H7 (cell line): ENCODE results near the gene S100A13. TPM values are rescaled to one million over a fixed set of nuclear protein-coding genes. Genes with fewer than 3 reads are reported as not detected.
A peak's percentile ranks its signal among the peaks of the same experiment; 100 is the strongest.
"Not testable (repeated sequence)": the region's sequence is repeated elsewhere in the genome, so short reads cannot be mapped to it uniquely, and the experiment has no call there.

Experiments
- DNase-seq: peaks from one replicate; pipeline ENCODE4 v3.0.0; 2012
- H3K27me3 ChIP-seq: 2 replicates; pipeline ENCODE4 v1.6.0; 2011; ENCODE audit warnings: mild to moderate bottlenecking, low read length; ENCODE audit not compliant: control insufficient read depth, insufficient read depth
- H3K36me3 ChIP-seq: replicated peaks from 2 replicates; pipeline ENCODE4 v1.5.1; 2011; ENCODE audit warnings: low read length; ENCODE audit not compliant: control insufficient read depth, insufficient read depth
- H3K4me3 ChIP-seq: 2 replicates; pipeline ENCODE4 v1.5.1; 2011; ENCODE audit warnings: low read depth, mild to moderate bottlenecking, control low read depth, low read length, moderate library complexity; ENCODE audit not compliant: insufficient read depth
- total RNA-seq: library from RNA; depleted of rRNA; stranded (reverse); fragments of >200 nt; shearing (Covaris generic); gene quantifications from 2 replicates; pipeline ENCODE4 v1.2.3, GENCODE V29; 2014

The S100A13 gene
- total RNA-seq, 1 experiment from 2014 or later: 93.2 TPM

- H3K27me3 ChIP-seq: no peaks in the 10 kb centered on the region
- peak; percentile 96 for DNase-seq
Measured at GRCh38 chr1:153658400-153659174, 31.3 kb upstream of the S100A13 start, which contains the start of gene SNAPIN. SNAPIN (plus strand) TSS chr1:153658703; CDS start chr1:153658744, 41 bp downstream.

DNA sequence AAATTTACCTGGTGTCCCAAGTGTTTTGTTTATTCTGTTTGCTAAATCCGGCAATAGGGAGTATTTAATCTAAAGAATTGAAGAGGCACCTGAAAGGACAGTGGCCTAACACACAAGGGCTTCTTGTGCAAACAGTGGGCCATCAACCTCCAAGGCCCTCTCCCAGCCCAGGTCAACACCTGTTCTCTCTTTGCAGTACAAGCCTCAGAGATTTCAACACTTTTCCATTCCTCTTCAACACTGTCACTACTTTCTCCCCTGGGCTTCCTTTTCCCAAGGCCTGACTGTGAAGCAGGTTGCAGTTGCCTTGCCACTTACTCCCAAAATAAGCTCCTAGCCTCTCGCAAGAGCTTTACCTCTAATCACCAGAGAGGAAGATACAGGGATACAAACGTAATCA lies 28.0 kb upstream of the S100A13 start:
- H3K4me3 ChIP-seq: no peak overlapping the region
- DNase-seq: no peak
- H3K27me3 ChIP-seq: no peaks in the 10 kb centered on the region
- H3K36me3 ChIP-seq: no peaks in the 10 kb centered on the region

More at GRCh38 chr1:153658400-153659174, 31.3 kb upstream of the S100A13 start, which contains the start of gene SNAPIN:
- Histone ChIP-seq H3K4me3 (peak within 1 kb of the TSS; percentile 91), H3K36me3 (peaks cover 22% of the 10 kb centered on the region)

DNA sequence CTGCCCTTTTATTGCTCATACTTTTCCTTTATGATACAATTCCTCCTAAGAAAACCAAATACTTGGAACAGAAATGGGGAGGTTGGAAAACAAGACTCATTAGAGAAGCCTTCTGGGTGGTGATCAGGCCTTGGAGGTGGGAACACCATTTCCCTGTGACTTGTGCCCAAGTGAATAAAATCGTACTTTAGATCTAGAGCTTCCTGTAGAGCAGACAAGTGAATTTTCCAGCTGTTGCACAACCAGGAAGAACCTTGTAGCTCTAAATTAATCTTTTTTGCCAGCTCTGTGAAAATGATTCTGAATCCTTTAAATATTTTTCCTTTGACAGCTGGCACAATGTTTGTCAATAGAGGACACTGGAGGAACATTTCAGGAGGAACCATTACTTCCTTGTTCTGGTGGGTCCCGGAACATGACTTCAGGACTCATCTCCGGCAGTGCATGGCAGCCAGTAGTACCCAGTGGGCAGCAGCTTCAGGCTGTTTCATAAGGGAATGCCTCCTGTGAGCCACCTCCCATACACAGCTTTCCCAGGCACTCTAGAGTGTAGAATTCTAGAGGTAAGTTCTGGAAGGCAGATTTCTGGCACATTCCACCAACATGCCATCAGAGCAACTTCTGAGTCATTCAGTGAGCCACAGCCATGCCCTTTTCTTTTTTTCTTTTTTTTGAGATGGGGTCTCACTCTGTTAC lies 25.6 kb upstream of the S100A13 start:
- no peak overlapping the region for H3K4me3 ChIP-seq
- H3K36me3 ChIP-seq: no peaks in the 10 kb centered on the region
- no peaks in the 10 kb centered on the region for H3K27me3 ChIP-seq
- no peak for DNase-seq

- Histone ChIP-seq H3K36me3 (no peaks in the 10 kb centered on the region), H3K27me3 (no peaks in the 10 kb centered on the region), H3K4me3 (no peak overlapping the region)
- DNase-seq: no peak
Measured at GRCh38 chr1:153651771-153652170, 24.5 kb upstream of the S100A13 start.

DNA sequence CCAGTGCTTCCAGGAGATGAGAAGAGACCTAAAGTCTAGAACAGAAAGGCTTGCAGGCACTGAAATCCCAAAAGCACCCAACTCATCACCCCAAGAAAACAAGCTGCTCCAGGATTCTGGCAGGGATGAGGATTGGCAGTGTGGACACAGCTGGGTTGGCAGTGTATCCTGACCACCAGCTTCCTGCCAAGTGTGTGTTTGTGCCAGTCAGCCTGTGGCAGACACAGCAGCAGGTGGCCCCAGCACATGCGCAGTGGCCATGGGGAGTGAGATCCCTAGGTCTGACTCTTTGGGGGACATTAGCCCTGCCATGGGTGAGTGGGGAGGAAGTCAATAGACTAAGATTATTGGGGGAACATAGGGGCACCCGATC lies 22.5 kb upstream of the S100A13 start:
- H3K4me3 ChIP-seq: no peak overlapping the region
- H3K27me3 ChIP-seq: no peaks in the 10 kb centered on the region
- DNase-seq: no peak
- H3K36me3 ChIP-seq: peaks cover 8% of the 10 kb centered on the region

DNA sequence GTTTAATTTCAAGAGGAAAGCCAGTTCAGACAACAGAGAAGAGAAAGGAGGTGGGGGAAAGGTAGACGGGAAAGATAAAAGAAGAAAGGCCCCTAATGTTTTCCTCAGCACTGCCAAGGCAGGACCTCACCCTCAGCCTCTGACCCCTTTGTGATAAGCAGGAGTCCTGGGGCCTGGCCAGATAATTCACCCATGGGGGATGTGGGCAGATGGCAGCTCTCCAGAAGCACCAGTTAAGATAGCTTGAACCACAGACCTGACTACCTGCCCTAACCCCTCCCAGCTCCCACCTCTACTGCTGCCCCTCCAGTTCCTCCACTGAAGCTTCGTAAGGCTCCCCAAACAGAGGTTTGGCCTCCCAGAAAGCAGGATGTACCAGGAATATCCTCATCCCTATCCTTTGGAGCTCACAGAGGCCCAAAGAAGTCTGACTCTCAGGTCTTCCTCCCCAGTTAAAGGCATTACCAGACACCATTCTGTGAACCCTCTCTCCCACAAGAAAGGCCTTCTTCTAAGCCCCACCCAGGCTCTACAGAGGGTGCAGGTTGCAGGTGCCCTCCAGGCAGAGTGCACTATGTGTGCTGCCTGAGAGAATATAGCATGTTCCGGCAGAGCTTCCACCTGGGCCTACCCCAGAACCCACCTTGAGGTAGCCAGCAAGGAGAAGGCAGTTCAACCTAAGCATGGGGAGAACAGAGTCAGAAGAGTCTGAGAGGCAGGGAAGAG lies 22.0 kb upstream of the S100A13 start:
- DNase-seq: no peak
- Histone ChIP-seq H3K36me3 (peaks cover 11% of the 10 kb centered on the region), H3K27me3 (no peaks in the 10 kb centered on the region), H3K4me3 (no peak overlapping the region)

DNA sequence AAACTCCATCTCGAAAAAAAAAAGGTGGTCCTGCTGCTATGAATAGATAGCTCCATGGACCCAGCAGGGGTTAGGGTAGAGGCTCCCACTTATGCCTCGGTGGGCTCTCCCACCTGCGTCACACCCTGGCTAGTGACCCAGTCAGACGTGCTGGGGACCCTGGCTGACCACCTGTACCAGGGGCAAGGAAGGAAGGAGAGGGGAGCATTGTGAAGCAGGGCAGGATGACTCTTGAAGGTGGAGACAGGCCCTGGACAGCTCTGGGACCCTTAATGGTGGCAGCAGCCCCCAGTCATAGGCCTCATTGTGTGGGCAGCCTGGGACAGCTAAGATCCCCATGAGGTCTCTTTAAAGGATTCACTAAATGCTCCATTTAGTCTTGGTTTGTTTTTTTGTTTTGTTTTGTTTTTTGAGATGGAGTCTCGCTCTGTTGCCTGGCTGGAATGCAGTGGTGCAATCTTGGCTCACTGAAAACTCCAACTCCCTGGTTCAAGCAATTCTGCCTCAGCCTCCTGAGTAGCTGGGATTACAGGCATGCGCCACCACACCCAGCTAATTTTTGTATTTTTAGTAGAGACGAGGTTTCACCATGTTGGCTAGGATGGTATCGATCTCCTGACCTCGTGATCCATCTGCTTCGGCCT lies 20.8 kb upstream of the S100A13 start:
- no peak for DNase-seq
- H3K36me3 ChIP-seq: peaks cover 19% of the 10 kb centered on the region
- no peak overlapping the region for H3K4me3 ChIP-seq
- H3K27me3 ChIP-seq: no peaks in the 10 kb centered on the region

DNA sequence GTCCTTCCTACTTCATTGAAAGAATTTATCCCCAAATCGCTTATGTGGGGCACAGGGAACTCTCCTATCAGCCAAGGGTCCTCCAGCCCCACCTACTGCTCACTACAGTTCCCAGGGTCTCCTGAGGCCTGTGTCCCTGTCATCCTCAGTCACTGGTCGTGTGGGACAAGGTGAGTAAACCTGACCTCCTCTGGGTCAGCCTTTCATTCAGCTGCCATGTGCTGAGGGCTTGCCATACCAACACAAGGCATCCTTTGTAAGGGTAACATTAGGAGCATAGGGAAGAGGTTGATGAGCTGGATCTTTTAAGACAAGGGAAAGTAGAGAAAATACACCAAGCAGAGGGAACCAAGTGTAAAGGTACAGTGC lies 20.0 kb upstream of the S100A13 start:
- H3K36me3 ChIP-seq: peaks cover 23% of the 10 kb centered on the region
- no peak for DNase-seq
- no peaks in the 10 kb centered on the region for H3K27me3 ChIP-seq
- H3K4me3 ChIP-seq: no peak overlapping the region

DNA sequence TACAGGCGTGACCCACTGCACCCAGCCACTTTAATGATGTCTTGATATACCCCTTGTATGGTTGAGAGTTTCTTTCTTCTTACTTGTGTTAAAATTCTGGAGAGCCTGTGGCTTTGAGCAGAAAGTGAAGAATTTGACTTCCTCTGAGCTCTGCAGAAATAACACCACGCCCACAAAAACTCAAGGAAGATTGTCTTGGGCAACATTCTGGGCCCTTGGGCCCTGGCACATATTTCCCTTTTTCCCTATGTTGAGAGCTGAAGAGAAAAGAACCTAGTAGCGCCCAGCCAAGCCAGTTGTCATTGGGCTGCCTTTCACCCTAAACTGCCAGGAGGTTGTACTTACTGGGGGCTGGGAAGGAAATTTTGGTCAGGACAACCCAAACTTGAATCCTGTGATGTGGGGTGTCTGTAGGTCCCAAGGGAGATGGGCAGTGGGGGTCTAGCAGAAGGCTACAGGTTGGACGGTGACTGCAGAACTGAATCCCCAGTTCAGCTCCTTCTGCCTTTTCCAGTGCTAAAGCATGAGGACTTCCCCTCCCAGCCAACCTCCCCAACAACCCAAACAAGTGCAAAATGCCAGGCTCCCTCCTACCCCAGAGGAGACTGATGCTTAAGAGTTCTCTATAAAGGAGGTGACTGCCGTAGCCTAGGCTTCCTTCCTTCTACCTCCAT lies 19.5 kb upstream of the S100A13 start:
- Histone ChIP-seq H3K36me3 (peaks cover 28% of the 10 kb centered on the region), H3K27me3 (no peaks in the 10 kb centered on the region)
- no peak for DNase-seq

GRCh38 chr1:153643816-153644215 lies 16.5 kb upstream of the S100A13 start:
- Histone ChIP-seq H3K36me3 (peaks cover 45% of the 10 kb centered on the region), H3K4me3 (no peak overlapping the region), H3K27me3 (no peaks in the 10 kb centered on the region)
- DNase-seq: no peak

More for the DNA sequence above, 19.5 kb upstream of the S100A13 start:
- no peak overlapping the region for H3K4me3 ChIP-seq

DNA sequence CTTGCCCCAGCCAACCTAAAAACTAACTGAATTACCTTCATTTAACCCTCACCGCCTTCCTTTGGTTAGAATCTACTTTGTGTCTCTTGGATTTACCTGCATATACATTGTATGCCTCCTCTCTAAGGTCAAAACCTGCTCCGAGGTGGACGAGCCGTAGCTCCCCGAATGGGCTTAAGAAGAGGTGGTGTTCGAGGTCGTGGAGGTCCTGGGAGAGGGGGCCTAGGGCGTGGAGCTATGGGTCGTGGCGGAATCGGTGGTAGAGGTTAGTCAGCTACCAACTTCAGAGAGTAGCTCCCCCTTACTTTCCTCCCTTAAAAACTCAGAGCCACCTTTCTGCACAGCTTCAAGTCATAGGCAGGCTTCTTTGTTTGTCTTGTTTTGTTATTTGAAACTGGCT lies 15.8 kb upstream of the S100A13 start:
- H3K36me3 ChIP-seq: peaks cover 49% of the 10 kb centered on the region
- no peak overlapping the region for H3K4me3 ChIP-seq
- no peaks in the 10 kb centered on the region for H3K27me3 ChIP-seq
- no peak for DNase-seq

- DNase-seq: no peak
- H3K4me3 ChIP-seq: no peak overlapping the region
- no peaks in the 10 kb centered on the region for H3K27me3 ChIP-seq
- peaks cover 55% of the 10 kb centered on the region for H3K36me3 ChIP-seq
Measured at GRCh38 chr1:153642161-153642560, 14.9 kb upstream of the S100A13 start.

- Histone ChIP-seq H3K4me3 (no peak overlapping the region), H3K27me3 (no peaks in the 10 kb centered on the region), H3K36me3 (peaks cover 64% of the 10 kb centered on the region)
- DNase-seq: no peak
Measured at GRCh38 chr1:153640861-153641260, 13.6 kb upstream of the S100A13 start.

DNA sequence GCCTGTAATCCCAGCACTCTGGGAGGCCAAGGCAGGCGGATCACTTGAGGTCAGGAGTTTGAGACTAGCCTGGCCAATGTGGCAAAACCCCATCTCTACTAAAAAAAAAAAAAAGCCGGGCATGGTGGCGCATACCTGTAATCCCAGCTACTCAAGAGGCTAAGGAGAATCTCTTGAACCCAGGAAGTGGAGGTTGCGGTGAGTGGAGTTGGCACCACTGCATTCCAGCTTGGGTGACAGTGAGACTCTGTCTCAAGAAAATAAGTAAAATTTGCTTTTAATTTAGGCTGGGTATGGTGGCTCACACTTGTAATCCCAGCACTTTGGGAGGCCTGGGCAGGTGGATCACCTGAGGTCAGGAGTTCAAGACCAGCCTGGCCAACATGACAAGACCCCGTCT lies 12.9 kb upstream of the S100A13 start:
- not testable (repeated sequence) for H3K4me3 ChIP-seq, DNase-seq, H3K27me3 ChIP-seq
- H3K36me3 ChIP-seq: peaks cover 60% of the 10 kb centered on the region
